H1 (cell line): Measurements from ENCODE around the gene CUBN. TPM values are rescaled to one million over a fixed set of nuclear protein-coding genes. Genes with fewer than 3 reads are reported as not detected.

Source experiments
- CTCF ChIA-PET: fragments of 300-600 bp; sonication (Branson Sonifier 250); formaldehyde crosslinking; loops from one replicate; lab custom pipeline; 2021; ENCODE audit not compliant: partially characterized antibody; lab: Charles Lee
- POLR2A ChIA-PET: fragments of 300-600 bp; sonication (Branson Sonifier 250); formaldehyde crosslinking; loops from one replicate; lab custom pipeline; 2021; ENCODE audit warnings: inconsistent platforms; ENCODE audit not compliant: partially characterized antibody; lab: Charles Lee
- DNase-seq, 2 experiments: peaks; one replicate each; pipeline versions ENCODE4 v3.0.0 to v3.0.0-alpha.2; 2010 to 2022; ENCODE audit warnings: low spot score in 2 of 2, low read depth in 1 of 2, mixed read lengths in 1 of 2
- FAIRE-seq: peaks from 2 replicates; lab custom pipeline; 2011; peaks lifted over from hg19 to GRCh38; lab: Jason Lieb, UNC
- H2AFZ ChIP-seq: 2 replicates; pipeline ENCODE4 v1.8.1; 2012; ENCODE audit warnings: low read length, inconsistent platforms
- H2AK5ac ChIP-seq: 2 replicates; pipeline ENCODE4 v1.6.1; 2013; ENCODE audit warnings: low read depth, low read length
- H2BK120ac ChIP-seq: replicated peaks from 2 replicates; pipeline ENCODE3; 2013; ENCODE audit warnings: low read depth, low read length, inconsistent platforms
- H2BK12ac ChIP-seq: 2 replicates; pipeline ENCODE4 v1.6.1; 2013; ENCODE audit warnings: low read depth, low read length
- H2BK15ac ChIP-seq: 2 replicates; pipeline ENCODE4 v1.6.1; 2013; ENCODE audit warnings: low read length
- H2BK20ac ChIP-seq: 2 replicates; pipeline ENCODE4 v1.6.1; 2013; ENCODE audit warnings: low read length
- H2BK5ac ChIP-seq: 2 replicates; pipeline ENCODE4 v1.6.1; 2013; ENCODE audit warnings: low read depth, low read length
- H3K14ac ChIP-seq: 2 replicates; pipeline ENCODE4 v1.6.1; 2013; ENCODE audit warnings: inconsistent platforms; ENCODE audit not compliant: insufficient read length
- H3K18ac ChIP-seq: 2 replicates; pipeline ENCODE4 v1.6.1; 2013; ENCODE audit warnings: low read length; ENCODE audit errors: extremely low read depth
- H3K23ac ChIP-seq: 2 replicates; pipeline ENCODE4 v1.6.1; 2013; ENCODE audit warnings: inconsistent platforms; ENCODE audit not compliant: insufficient read length
- H3K23me2 ChIP-seq: 2 replicates; pipeline ENCODE4 v1.6.1; 2013; ENCODE audit warnings: low read depth, low read length
- H3K27ac ChIP-seq: 2 replicates; pipeline ENCODE4 v1.6.1; 2011; ENCODE audit warnings: low read depth, low read length, inconsistent platforms
- H3K27me3 ChIP-seq, 4 experiments: replicated peaks in 1 of 4; 1 replicate in 1 of 4; 2 replicates in 3 of 4; pipeline versions ENCODE4 v1.6.1 to v1.8.1; 2011 to 2013; ENCODE audit warnings: low read length in 3 of 4, mild to moderate bottlenecking in 3 of 4, inconsistent platforms in 2 of 4, mixed read lengths in 2 of 4, moderate library complexity in 1 of 4; ENCODE audit not compliant: control insufficient read depth in 3 of 4, insufficient read depth in 3 of 4; ENCODE audit errors: extremely low read depth in 1 of 4
- H3K36me3 ChIP-seq, 4 experiments: 2 replicates each; pipeline versions ENCODE4 v1.6.1 to v1.8.1; 2011 to 2013; ENCODE audit warnings: mild to moderate bottlenecking in 4 of 4, low read length in 3 of 4, moderate library complexity in 2 of 4, control low read depth in 1 of 4, inconsistent platforms in 1 of 4; ENCODE audit not compliant: insufficient read depth in 4 of 4, control insufficient read depth in 2 of 4
- H3K4ac ChIP-seq: replicated peaks from 2 replicates; pipeline ENCODE3; 2013; ENCODE audit warnings: low read length, low read depth, mixed read lengths, inconsistent platforms; ENCODE audit not compliant: insufficient read length
- H3K4me1 ChIP-seq, 4 experiments: replicated peaks in 1 of 4; 1 replicate in 1 of 4; 2 replicates in 3 of 4; pipeline versions ENCODE4 v1.6.1 to v1.8.1; 2011 to 2013; ENCODE audit warnings: low read length in 3 of 4, inconsistent platforms in 2 of 4, mixed read lengths in 1 of 4; ENCODE audit not compliant: insufficient read depth in 4 of 4, control insufficient read depth in 3 of 4
- H3K4me2 ChIP-seq, 2 experiments: 2 replicates each; pipeline versions ENCODE4 v1.6.1 to v1.8.1; 2011 to 2013; ENCODE audit warnings: low read depth in 2 of 2, low read length in 2 of 2, control low read depth in 1 of 2, inconsistent platforms in 1 of 2, mild to moderate bottlenecking in 1 of 2; ENCODE audit not compliant: insufficient read depth in 1 of 2
- H3K4me3 ChIP-seq, 4 experiments: fragments of 200-600, 300-600 bp in 1 of 4; sonication (generic), shearing (Covaris generic), sonication (Bioruptor Twin) in 1 of 4; 2 replicates each; pipeline versions ENCODE4 v1.5.1 to v1.8.1; 2011 to 2016; ENCODE audit warnings: low read length in 4 of 4, low read depth in 3 of 4, control low read depth in 2 of 4, inconsistent platforms in 2 of 4, mild to moderate bottlenecking in 2 of 4, mixed read lengths in 1 of 4, moderate library complexity in 1 of 4; ENCODE audit not compliant: insufficient read depth in 2 of 4; ENCODE audit errors: extremely low read depth in 1 of 4
- H3K56ac ChIP-seq: replicated peaks from 2 replicates; pipeline ENCODE3; 2013; ENCODE audit warnings: low read depth, mild to moderate bottlenecking, mixed read lengths, low read length, inconsistent platforms; ENCODE audit not compliant: insufficient read length
- H3K79me1 ChIP-seq: 2 replicates; pipeline ENCODE4 v1.6.1; 2013; ENCODE audit warnings: low read depth, low read length, control low read depth
- H3K79me2 ChIP-seq, 2 experiments: 2 replicates each; pipeline versions ENCODE4 v1.6.1 to v1.8.1; 2012 to 2013; ENCODE audit warnings: low read length in 2 of 2, mild to moderate bottlenecking in 2 of 2, inconsistent platforms in 1 of 2; ENCODE audit not compliant: insufficient read depth in 2 of 2, control insufficient read depth in 1 of 2
- H3K9ac ChIP-seq, 4 experiments: replicated peaks in 1 of 4; 1 replicate in 1 of 4; 2 replicates in 3 of 4; pipeline versions ENCODE4 v1.6.1 to v1.8.1; 2011 to 2013; ENCODE audit warnings: low read depth in 3 of 4, low read length in 3 of 4, control low read depth in 2 of 4, mild to moderate bottlenecking in 2 of 4, moderate library complexity in 2 of 4, inconsistent platforms in 1 of 4; ENCODE audit errors: extremely low read depth in 1 of 4
- H3K9me3 ChIP-seq, 2 experiments: 2 replicates each; pipeline versions ENCODE4 v1.6.1 to v1.8.1; 2012 to 2013; ENCODE audit warnings: mild to moderate bottlenecking in 2 of 2, moderate library complexity in 2 of 2, control low read depth in 1 of 2, inconsistent platforms in 1 of 2, low read depth in 1 of 2, low read length in 1 of 2, mixed read lengths in 1 of 2; ENCODE audit not compliant: insufficient read depth in 2 of 2
- H4K20me1 ChIP-seq, 2 experiments: replicated peaks in 1 of 2; 2 replicates each; pipeline versions ENCODE3 to v1.8.1; 2011 to 2013; ENCODE audit warnings: inconsistent platforms in 2 of 2, low read length in 2 of 2, mild to moderate bottlenecking in 1 of 2; ENCODE audit not compliant: insufficient read depth in 2 of 2, control insufficient read depth in 1 of 2
- H4K5ac ChIP-seq: 2 replicates; pipeline ENCODE4 v1.6.1; 2013; ENCODE audit warnings: low read length, low read depth, mixed read lengths, inconsistent platforms; ENCODE audit not compliant: insufficient read length
- H4K8ac ChIP-seq: 2 replicates; pipeline ENCODE4 v1.8.0; 2013; ENCODE audit warnings: mild to moderate bottlenecking, moderate library complexity, low read length, inconsistent platforms; ENCODE audit not compliant: insufficient read depth; ENCODE audit errors: extremely low read depth
- H4K91ac ChIP-seq: replicated peaks from 2 replicates; pipeline ENCODE3; 2013; ENCODE audit warnings: low read length, mixed read lengths, inconsistent platforms; ENCODE audit not compliant: insufficient read length
- ASH2L ChIP-seq: fragments of 200-600, 300-600 bp; sonication (generic); IDR thresholded peaks from one replicate; pipeline ENCODE4 v1.7.1; 2017; ENCODE audit warnings: low read length
- BCL11A ChIP-seq, 2 experiments: IDR thresholded peaks; one replicate each; pipeline ENCODE4 v1.6.1; 2011; ENCODE audit warnings: low read depth in 2 of 2, low read length in 2 of 2, mild to moderate bottlenecking in 2 of 2
- CBX5 ChIP-seq: fragments of 300-800, 300-1000 bp; sonication (generic); IDR thresholded peaks from 2 replicates; pipeline ENCODE4 v1.7.1; 2016; ENCODE audit warnings: antibody characterized with exemption, low read length, low read depth
- CEBPB ChIP-seq: IDR thresholded peaks from 2 replicates; pipeline ENCODE4 v1.6.1; 2012; ENCODE audit warnings: low read depth, low read length
- FOSL1 ChIP-seq: IDR thresholded peaks from 2 replicates; pipeline ENCODE4 v1.6.1; 2011; ENCODE audit warnings: mild to moderate bottlenecking, low read depth, low read length, moderate library complexity; ENCODE audit not compliant: insufficient read depth
- KDM1A ChIP-seq: fragments of 200-600, 300-600 bp; sonication (generic); IDR thresholded peaks from 2 replicates; pipeline ENCODE4 v1.7.1; 2016; ENCODE audit warnings: mild to moderate bottlenecking, low read length, borderline replicate concordance
- RAD21 ChIP-seq, 2 experiments: IDR thresholded peaks in 1 of 2; conservative IDR thresholded peaks in 1 of 2; 2 replicates each; pipeline ENCODE4 v1.6.1; 2011; ENCODE audit warnings: low read depth in 2 of 2, low read length in 2 of 2, improper control_type of control experiment in 1 of 2, inconsistent platforms in 1 of 2, mild to moderate bottlenecking in 1 of 2, moderate library complexity in 1 of 2
- RXRA ChIP-seq: IDR thresholded peaks from 2 replicates; pipeline ENCODE4 v1.6.1; 2011; ENCODE audit warnings: low read depth, mild to moderate bottlenecking, low read length, moderate library complexity; ENCODE audit not compliant: insufficient read depth
- SRF ChIP-seq: IDR thresholded peaks from 2 replicates; pipeline ENCODE4 v1.6.1; 2011; ENCODE audit warnings: mild to moderate bottlenecking, low read depth, low read length, moderate library complexity
- WGBS, 2 experiments: shearing (Covaris generic) in 1 of 2; methylation state at CpG; one replicate each; pipeline versions ENCODE4 v1.1.6 to v1.1.7; 2013 to 2015; ENCODE audit warnings: low lambda C conversion rate in 2 of 2, mixed read lengths in 2 of 2, inconsistent platforms in 1 of 2, low coverage in 1 of 2, missing lambda C conversion rate in 1 of 2; ENCODE audit not compliant: insufficient replicate concordance in 2 of 2, insufficient coverage in 1 of 2, insufficient read length in 1 of 2; ENCODE audit errors: extremely low coverage in 1 of 2, missing lambda C conversion rate in 1 of 2; 5-methylcytosine and 5-hydroxymethylcytosine counted together
- polyA plus RNA-seq, 7 experiments: library from polyadenylated mRNA; depleted of rRNA in 3 of 7; stranded (reverse) in 5 of 7; unstranded in 2 of 7; fragments of >200 nt in 5 of 7; fragments of 200-250 nt in 2 of 7; gene quantifications; 1 replicate in 5 of 7; 2 replicates in 1 of 7; 4 replicates in 1 of 7; pipeline versions ENCODE4 v1.2.1 to v1.2.3, GENCODE V29; 2011 to 2013; ENCODE audit warnings: missing spikeins in 2 of 7, mixed read lengths in 2 of 7
- total RNA-seq: library from RNA; stranded (reverse); fragmentation: NEBNext Ultra II Directional; extraction: Animal tissue kit (Norgen Biotek cat#: 25700); gene quantifications from 2 replicates; pipeline ENCODE4 v1.2.1, GENCODE V29; 2021
- TF ChIP-seq, protein P1 (sequence below): IDR thresholded peaks from 2 replicates; pipeline ENCODE4 v1.6.1; 2012; ENCODE audit warnings: inconsistent platforms

CUBN gene
- total and polyA plus RNA-seq, 2 of the 8 experiments (the other 6 are each of a cell fraction or from before 2014, with no cell fraction given), result 0.04 to 0.08 TPM

DNA sequence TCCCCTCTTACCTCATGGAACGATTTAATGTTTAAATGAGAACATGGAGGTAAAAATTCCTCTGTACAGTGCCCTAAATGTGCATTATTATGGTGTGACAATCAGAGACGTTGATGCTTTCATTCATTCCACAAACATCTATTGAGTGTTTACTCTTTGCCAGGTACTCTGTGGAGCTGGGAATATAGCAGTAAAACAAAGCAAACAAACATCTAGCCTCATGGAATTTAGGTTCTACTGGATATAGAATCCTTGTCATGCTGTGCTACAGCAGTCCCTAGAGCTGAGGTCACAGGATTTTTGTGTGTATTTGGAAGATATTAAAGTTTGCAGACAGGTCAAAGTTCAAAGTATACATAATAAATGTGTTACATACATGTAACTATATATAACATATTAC is 140.7 kb downstream of the CUBN start:
- no peak overlapping the region for H3K4me2 ChIP-seq
- no peak overlapping the region for H3K14ac ChIP-seq
- no peak overlapping the region for H3K4me3 ChIP-seq
- no peak overlapping the region for H3K4ac ChIP-seq
- no peak overlapping the region for H4K91ac ChIP-seq
- H3K23me2 ChIP-seq, result no peaks in the 10 kb centered on the region
- H3K9ac ChIP-seq, result no peak overlapping the region
- no peak overlapping the region for H2AFZ ChIP-seq
- 94% methylated on average over 2 of the region's 2 CpGs; no CpG with 5 or more reads in 1 of the 2 experiments for WGBS, 2 experiments
- peaks cover 0 to 7% (median 4%) of the 10 kb centered on the region in 4 experiments; a peak in 4 of 7 replicates for H3K4me1 ChIP-seq
- no peaks in the 10 kb centered on the region for H3K79me1 ChIP-seq
- H2BK5ac ChIP-seq, result no peak overlapping the region
- ChIA-PET CTCF (interaction anchor here (0.9 to 1.6 kb wide), 6 partner anchors 16 to 147 kb away, joined by 3 to 7 read pairs (median 4); no protein-coding TSS in a partner anchor), POLR2A (no interaction called here)
- TF ChIP-seq BCL11A (IDR thresholded peaks at IDR 0.05; ENCODE audit: low read depth in 2 of 2, low read length in 2 of 2) (no peak), FOSL1 (no peak), RAD21 (IDR thresholded peaks at IDR 0.05 in 1 of 2, conservative IDR thresholded peaks at IDR 0.05 in 1 of 2; ENCODE audit: low read depth in 2 of 2, low read length in 2 of 2) (no peak), RXRA (no peak), CBX5 (no peak), CEBPB (no peak), SRF (no peak), ASH2L (no peak), KDM1A (no peak)
- TF ChIP-seq, protein P1, sequence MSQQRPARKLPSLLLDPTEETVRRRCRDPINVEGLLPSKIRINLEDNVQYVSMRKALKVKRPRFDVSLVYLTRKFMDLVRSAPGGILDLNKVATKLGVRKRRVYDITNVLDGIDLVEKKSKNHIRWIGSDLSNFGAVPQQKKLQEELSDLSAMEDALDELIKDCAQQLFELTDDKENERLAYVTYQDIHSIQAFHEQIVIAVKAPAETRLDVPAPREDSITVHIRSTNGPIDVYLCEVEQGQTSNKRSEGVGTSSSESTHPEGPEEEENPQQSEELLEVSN, result no peak
- H2BK12ac ChIP-seq, result no peak overlapping the region
- H3K18ac ChIP-seq, result no peak overlapping the region
- no peak overlapping the region for H2BK120ac ChIP-seq
- no peak overlapping the region for H3K23ac ChIP-seq
- no peak overlapping the region for H2BK20ac ChIP-seq
- DNase-seq (no peak), FAIRE-seq (no peak)
- H3K56ac ChIP-seq, result no peak overlapping the region
- no peaks in the 10 kb centered on the region for H3K79me2 ChIP-seq
- no peak overlapping the region for H4K5ac ChIP-seq
- H3K27ac ChIP-seq, result no peak overlapping the region
- H3K36me3 ChIP-seq, result no peaks in the 10 kb centered on the region
- H2BK15ac ChIP-seq, result no peak overlapping the region
- H3K27me3 ChIP-seq, result peaks cover 0 to 1% (median 0%) of the 10 kb centered on the region in 4 experiments; a peak in 1 of 7 replicates
- H4K20me1 ChIP-seq, result no peaks in the 10 kb centered on the region
- H3K9me3 ChIP-seq, result no peaks in the 10 kb centered on the region
- no peak overlapping the region for H4K8ac ChIP-seq
- no peak overlapping the region for H2AK5ac ChIP-seq
